ENCODE measurements around the gene AACS. TPM values are rescaled to one million over a fixed set of nuclear protein-coding genes. Genes with fewer than 3 reads are reported as not detected.

AACS gene
- polyA plus RNA-seq, 1 experiment = 18.0 TPM

GRCh38 chr12:125092872-125093680 is 27.8 kb downstream of the AACS start:
- no peak for DNase-seq (ENCODE audit: low read depth, low spot score)
- Histone ChIP-seq H3K4me3 (ENCODE audit: low read depth, low read length) (no peak overlapping the region), H3K9me3 (ENCODE audit: control insufficient read depth, insufficient read depth, low read length) (no peaks in the 10 kb centered on the region; the same call in 1 of the 2 replicates), H3K27ac (ENCODE audit: low read depth, low read length) (no peak overlapping the region), H3K27me3 (ENCODE audit: control insufficient read depth, insufficient read depth, low read length) (no peaks in the 10 kb centered on the region)
- POLR2A ChIA-PET = no interaction called here
- TF ChIP-seq, protein P1, sequence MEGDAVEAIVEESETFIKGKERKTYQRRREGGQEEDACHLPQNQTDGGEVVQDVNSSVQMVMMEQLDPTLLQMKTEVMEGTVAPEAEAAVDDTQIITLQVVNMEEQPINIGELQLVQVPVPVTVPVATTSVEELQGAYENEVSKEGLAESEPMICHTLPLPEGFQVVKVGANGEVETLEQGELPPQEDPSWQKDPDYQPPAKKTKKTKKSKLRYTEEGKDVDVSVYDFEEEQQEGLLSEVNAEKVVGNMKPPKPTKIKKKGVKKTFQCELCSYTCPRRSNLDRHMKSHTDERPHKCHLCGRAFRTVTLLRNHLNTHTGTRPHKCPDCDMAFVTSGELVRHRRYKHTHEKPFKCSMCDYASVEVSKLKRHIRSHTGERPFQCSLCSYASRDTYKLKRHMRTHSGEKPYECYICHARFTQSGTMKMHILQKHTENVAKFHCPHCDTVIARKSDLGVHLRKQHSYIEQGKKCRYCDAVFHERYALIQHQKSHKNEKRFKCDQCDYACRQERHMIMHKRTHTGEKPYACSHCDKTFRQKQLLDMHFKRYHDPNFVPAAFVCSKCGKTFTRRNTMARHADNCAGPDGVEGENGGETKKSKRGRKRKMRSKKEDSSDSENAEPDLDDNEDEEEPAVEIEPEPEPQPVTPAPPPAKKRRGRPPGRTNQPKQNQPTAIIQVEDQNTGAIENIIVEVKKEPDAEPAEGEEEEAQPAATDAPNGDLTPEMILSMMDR (IDR thresholded peaks at IDR 0.05; ENCODE audit: low read depth, low read length) = no peak
- CTCF ChIA-PET = no interaction called here

DNA sequence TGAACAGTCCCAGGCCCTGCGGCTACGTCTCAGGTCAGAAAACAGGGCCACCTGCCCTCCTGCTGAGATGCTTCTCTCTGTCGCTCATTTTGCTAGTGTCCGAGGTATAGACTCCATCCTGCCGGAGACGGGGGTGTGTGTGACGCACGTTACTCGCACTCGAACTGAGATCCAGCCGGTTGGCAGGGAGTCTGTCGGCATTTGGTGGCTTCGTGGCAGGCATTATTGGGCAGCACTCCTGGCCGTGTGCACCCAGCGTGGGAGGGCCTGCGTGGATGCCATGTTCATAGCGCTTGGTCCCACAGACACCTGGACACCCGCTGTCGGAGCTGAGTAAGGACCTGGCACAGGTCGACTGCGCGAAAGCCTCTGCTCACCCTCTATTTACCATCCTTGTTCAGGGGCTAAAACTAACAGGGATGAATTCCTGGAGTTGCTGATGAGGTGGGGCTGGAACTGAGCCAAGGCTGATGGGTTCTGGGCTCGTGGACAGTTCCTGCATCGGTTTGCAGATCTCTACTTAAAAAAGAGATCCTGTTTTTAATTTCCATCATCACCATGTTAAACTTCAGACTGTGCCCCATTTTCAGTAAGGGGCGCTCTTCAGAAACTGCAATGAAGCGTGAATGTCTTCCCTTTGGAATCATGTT is 28.6 kb downstream of the AACS start:
- POLR2A ChIA-PET = no interaction called here
- Histone ChIP-seq H3K4me3 (ENCODE audit: low read depth, low read length) (no peak overlapping the region), H3K27me3 (ENCODE audit: control insufficient read depth, insufficient read depth, low read length) (no peaks in the 10 kb centered on the region), H3K27ac (ENCODE audit: low read depth, low read length) (no peak overlapping the region), H3K9me3 (ENCODE audit: control insufficient read depth, insufficient read depth, low read length) (no peaks in the 10 kb centered on the region; the same call in 1 of the 2 replicates)
- TF ChIP-seq, protein P1 (IDR thresholded peaks at IDR 0.05; ENCODE audit: low read depth, low read length) = no peak
- no peak for DNase-seq (ENCODE audit: low read depth, low spot score)
- CTCF ChIA-PET = no interaction called here

DNA sequence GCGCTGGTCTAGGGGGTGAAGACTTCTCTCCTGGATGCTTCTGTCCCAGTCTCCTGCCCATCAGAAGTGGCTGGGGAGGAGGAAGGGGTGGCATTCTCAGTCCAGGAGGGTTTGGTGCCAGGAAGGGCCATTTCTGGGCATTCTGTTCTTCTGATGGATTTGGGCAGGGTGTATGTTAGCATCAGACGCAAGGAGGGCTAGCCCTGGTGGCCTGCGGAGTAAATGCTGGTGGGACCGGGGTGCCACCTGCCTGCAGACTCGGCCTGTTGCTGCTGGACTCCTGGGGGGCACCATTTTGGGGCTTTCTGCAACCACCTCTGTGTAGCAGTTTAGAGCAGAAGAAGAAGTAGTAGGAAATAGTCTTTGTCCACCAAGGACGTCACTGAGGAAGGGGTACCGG is 31.7 kb downstream of the AACS start:
- H3K27ac ChIP-seq (ENCODE audit: low read depth, low read length) = no peak overlapping the region
- H3K27me3 ChIP-seq (ENCODE audit: control insufficient read depth, insufficient read depth, low read length) = no peaks in the 10 kb centered on the region
- H3K4me3 ChIP-seq (ENCODE audit: low read depth, low read length) = no peak overlapping the region
- H3K9me3 ChIP-seq (ENCODE audit: control insufficient read depth, insufficient read depth, low read length) = no peaks in the 10 kb centered on the region; the same call in 1 of the 2 replicates
- no peak for DNase-seq (ENCODE audit: low read depth, low spot score)
- ChIA-PET CTCF (no interaction called here), POLR2A (no interaction called here)
- TF ChIP-seq, protein P1 (IDR thresholded peaks at IDR 0.05; ENCODE audit: low read depth, low read length) = no peak

- no peak overlapping the region for H3K27ac ChIP-seq (ENCODE audit: low read depth, low read length)
- ChIA-PET POLR2A (no interaction called here), CTCF (no interaction called here)
- TF ChIP-seq, protein P1 (IDR thresholded peaks at IDR 0.05; ENCODE audit: low read depth, low read length) = no peak
- no peaks in the 10 kb centered on the region for H3K27me3 ChIP-seq (ENCODE audit: control insufficient read depth, insufficient read depth, low read length)
- H3K4me3 ChIP-seq (ENCODE audit: low read depth, low read length) = no peak overlapping the region
- DNase-seq (ENCODE audit: low read depth, low spot score) = no peak
- no peaks in the 10 kb centered on the region; the same call in 1 of the 2 replicates for H3K9me3 ChIP-seq (ENCODE audit: control insufficient read depth, insufficient read depth, low read length)
Measured at GRCh38 chr12:125097427-125097826, 32.2 kb downstream of the AACS start.
